HG03025 (cell line): ENCODE results near the gene UBASH3A.

Experiments used
- ATAC-seq: cut with Tn5 transposase; IDR thresholded peaks from one replicate; pipeline ENCODE4 v1.9.1; 2021; ENCODE audit warnings: mild to moderate bottlenecking, moderate library complexity; ENCODE audit not compliant: unreplicated experiment, low FRiP score

Gene UBASH3A

DNA sequence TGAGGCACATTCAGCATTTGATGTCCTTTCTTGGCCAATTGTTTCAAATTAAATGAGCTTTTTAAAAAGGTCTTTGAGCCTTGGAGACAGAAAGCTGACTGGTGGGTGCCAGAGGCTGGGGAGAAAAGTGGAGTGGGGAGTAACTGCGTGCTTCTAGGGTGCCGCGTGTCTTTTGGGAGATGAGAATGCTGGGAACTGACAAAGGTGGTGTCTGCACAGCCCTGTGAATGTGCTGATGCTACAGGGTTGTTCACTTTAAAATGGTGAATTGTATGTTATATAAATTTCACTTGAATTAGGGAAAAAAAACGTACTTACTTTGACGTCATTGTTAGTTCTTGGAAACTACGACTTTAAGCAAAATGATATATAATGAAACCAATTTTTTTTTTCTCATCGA lies 29.2 kb upstream of the UBASH3A start:
- no peak for ATAC-seq

DNA sequence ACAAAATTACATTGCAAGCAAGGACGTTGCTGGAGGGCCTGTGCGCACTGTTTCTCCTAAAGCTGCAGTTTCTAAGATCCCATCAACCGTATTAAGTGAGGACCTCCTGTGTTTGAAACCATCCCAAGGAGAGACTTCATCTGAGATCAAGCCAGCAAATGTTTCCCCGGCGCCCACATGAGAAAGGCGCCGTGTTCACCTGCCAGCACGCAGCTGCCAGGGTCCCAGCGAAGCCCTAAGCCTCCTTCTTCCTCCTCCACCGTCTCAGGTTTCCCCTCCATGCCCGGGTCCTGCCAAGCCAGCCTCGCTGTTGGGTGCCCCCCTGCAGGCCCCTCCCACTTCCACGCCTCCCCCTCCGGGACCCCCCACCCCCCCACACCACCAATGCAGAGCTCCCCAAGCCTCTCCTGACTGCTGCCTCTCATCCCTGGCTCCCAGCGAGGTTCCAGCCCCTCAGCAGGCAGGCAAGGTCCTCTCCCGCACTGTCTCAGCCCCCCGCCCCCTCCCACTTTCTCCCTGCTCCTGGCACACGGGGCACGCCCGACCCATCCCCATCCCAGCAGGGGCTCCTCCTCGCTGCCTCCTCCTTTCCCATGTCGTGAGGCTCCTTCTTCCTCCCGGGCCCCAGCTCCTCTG lies 28.7 kb upstream of the UBASH3A start:
- no peak for ATAC-seq

DNA sequence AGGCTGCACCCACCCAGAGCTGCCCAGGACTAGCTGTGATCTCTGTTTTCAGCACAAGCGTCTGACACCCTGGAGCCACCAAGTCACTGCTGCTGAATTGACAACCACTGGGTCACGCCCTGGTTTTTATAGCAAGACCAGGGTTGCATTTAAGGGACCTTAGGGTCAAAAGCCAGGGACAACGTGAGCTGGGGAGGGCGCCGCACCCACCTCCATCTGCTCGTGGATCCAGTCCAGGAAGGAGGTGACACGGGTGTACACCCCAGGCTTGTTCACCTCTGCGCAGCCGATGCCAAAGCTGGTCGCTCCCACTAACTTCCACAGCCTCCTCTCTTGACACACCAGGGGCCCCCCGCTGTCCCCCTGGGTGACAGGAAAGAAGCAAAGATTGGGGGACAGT lies 28.2 kb upstream of the UBASH3A start:
- no peak for ATAC-seq

DNA sequence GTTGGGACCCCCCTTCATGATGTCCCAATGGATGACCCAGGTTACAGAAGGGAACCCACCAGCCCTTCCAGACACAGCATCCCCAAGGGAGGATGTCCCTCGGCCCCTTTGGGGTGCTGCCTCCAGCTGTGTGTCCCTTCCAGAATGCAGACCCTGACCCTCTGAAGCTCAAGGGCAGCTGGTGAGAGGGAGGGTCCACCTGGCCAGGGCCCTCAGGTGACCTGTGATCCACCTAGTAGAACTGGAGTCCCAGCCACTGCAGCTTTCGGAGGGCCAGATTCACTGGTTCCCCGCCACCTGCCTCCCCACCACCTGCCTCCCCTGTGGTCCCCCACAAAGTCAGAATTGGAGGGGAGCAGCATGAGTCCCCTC lies 27.8 kb upstream of the UBASH3A start:
- no peak for ATAC-seq

DNA sequence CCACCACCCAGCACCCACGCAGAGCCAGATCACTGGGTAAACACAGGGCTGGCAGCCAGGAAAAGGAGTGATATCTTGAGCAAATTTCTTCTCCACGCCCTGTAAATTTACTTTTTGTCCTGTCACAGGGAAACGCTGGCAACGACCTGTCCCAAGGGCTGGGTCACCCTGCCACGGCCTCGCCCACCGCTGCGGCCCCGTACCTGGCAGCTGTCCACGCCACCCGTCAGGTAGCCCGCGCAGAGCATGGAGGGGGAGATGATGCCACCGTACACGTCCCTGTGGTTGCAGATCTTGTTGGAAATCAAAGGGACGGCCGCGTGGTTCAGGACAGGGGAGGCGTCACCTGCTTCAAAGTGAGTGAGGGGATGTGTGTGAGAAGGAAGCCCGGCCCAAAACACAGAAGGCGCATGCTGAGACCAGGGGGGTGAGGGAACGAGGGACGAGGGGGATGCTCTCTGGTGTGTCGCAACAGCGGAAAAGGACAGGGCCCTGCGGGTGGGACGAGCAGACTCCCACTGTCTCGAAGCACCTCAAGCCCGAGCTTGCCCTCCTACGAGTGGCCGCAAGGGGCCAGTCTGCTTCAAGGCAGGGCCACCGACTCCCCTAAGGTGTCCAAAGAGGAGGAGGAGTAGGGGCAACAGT lies 27.2 kb upstream of the UBASH3A start:
- ATAC-seq = no peak

DNA sequence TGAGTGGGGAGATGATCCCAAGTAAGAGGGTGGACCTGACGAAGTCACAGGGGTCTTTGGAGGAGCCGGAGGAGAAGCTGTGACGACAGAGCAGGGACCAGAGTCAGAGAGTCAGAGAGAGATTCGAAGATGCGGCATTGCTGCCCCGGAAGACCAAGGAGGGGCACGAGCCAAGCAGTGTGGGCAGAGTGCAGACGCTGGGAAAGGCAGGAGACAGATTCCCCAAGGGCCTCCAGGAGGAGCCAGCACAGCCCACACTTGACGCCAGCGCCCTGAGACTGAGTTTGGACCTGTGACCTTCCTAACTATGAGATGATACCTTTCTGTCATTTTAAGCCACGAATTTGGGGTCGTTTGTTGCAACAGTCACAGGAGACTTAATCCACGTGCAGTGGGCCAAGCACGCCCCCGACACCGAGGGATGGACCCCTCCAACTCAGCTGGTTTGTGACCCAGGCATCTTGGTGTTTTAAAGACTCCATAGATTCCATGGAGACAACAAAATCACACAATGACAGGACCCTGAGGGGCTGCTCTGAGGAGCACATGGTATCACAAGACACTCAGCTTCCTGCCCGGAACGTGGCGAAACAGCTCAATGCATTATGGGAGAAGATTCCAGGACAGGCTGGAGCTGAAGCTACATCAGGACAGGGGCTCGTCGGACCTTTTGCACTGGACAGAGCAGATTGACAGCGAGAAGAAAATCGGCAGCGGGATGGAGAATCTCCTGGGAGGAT lies 26.3 kb upstream of the UBASH3A start:
- ATAC-seq = no peak

DNA sequence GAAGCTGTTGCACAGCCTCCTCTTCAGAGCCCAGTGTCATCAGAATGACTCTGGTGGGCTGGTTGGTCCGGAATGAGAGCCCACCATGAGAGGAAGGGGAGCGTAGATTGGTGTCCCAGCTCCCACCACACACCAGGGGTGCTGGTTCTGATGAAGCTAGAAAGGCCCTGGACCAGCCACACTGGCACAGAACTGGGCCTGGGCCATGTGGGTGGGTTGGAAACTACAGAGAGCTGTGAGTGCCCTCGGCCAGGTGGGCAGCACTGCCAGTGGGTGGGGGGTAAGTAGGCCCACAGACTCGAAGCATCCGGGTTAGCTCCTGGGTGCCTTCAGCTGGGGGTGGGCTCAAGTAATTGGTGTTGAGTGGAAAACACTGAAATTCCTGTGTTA lies 25.8 kb upstream of the UBASH3A start:
- ATAC-seq = no peak

DNA sequence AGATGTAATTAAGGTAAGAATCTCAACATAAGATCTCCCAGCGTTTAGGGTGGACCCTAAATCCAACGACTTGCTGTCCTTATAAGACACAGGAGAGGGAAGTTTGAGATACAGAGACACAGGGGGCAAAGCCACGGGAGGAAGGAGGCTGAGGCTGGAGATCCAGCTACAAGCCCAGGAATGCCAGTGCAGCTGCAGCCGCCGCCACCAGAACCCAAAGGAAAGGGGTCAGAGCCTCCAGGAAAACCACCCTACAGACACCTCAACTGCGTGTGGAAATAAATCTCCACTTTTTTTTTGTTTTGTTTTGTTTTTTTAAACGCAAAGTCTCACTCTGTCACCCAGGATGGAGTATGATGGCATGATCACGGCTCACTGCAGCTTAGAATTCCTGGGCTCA lies 25.3 kb upstream of the UBASH3A start:
- ATAC-seq = no peak

DNA sequence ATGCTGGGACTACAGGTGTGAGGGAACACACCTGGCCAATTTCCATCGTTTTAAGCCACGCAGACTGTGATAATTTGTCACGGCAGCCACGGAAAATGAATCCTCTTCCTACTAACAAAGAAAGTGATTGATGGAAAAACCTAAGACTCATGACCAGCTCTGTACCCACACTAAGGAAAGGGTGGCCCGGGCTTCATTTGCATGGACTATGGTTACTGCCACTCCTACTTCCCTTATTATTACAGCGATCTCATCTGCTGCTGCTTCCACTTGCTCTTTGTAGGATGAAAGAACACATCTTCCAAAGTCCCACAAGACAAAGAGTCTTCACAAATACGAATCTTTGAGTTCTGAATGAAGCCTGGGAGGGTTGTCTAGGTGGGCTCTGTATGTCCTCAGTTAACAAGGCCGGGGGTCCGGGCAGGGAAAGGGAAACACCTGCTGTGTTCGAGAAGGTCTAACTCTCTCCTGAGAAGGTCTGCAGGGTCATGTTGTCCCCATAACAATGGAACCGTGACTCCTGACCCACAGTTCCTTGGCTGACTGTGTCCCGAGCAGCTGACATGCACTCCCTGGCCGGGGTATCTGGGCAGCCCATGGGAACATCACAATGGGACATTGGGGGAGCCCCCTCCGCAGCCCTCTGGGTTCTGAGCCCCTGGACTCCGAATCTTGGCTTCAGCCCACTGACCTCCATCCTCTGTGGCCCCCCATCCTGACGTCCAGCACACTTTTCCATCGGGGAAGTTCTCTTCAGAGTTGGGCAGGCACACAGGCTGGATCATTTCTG lies 24.1 kb upstream of the UBASH3A start:
- ATAC-seq = no peak

DNA sequence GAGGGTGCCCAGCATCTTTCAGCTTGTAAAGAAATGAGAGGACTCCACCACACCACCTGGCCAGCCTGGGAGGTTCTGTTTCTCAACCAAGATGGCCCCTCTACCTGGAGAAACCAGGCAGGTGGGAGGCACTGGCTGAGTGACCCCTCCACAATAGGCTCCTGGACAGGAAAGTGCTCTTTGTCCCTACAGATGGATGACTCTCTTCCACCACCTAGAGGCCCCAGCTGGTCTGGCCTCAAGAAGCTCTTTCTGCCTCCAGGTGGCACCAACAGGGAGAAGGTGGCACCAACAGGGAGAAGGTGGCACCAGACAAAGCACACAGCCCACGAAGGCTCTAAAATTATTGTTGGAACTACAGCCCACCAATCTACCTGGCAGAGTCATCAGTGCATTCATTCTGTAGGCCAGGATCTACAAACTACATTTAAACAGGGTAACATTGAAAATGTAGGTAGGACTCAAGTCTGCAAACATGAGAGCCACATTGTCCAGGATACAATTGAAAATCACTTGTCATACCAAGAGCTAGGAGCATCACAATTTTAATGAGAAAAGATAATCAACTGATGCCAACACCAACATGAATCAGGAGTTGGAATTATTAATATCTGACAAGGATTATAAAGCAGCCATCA lies 22.2 kb upstream of the UBASH3A start:
- ATAC-seq = no peak

DNA sequence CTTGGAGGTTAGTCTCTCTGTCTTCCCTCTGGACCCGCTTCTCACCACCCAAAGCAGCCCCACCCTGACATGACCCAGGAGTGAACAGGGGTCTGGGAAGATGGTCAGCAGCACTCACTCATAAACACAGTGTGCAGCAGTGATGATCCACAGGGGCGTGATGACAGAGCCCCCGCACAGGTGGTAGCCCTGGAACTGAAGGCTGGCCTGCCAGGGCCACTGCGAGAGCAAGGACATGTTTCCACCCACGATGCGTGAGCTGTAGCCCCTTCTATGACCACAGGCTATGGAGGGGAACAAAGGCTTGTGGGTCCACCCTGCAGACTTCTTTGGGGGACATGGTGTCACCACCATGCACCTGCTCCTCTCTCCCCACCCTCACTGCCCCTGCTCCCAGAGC lies 20.8 kb upstream of the UBASH3A start:
- no peak for ATAC-seq

DNA sequence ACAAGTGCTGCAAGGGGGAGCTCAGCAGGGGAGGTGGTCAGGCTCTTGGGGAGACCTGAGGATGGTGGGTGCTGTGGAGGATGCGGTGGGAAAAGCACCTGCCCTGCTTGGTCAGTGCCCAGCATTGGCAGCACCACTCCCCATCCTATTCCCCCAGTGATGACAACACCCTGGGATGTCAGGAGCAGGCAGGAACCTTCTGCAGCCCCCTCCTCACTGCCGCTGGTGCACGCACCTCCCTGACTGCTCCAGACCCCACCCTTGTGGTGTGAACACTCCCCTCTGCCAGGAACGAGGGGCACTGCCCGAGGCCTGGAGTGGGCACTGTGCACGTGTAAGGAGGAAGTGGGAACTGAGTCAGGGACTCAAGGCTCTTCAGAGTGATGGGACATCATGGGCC lies 20.4 kb upstream of the UBASH3A start:
- ATAC-seq = no peak

DNA sequence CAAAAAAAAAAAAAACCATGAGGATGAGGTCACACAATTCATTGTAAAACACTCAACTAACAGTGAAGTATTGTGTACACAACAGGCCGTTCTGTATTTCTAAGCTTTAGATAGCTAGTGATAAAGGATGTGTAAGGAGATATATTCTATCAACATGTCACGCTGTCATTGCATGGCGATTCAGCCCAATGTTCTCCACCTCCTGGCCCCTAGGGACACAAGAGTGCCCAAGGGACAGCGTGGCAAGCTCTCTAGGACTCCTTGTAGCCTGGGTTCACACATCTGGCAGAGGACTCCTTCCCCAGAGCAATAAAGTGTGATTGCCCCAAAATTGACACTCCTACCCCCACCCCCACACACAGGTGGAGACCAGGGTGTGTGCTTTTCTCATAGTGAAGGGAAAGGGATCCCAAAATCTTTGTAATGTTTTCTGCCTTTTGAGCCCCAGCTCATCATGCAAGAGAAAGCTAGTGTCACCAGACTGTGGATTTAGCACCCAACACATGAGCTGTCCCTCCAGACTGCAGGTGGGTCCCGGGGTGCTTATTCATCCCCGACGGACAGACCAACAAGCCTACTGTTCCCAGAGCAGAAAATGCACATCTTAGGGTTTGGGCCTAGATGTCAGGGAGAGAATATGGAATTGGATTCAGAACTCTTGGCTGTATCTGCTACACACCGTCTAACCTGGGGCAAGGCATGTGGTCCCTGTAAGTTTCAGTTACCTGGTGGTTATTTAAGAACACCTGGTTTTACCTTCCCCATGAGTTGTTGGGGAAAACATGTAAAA lies 19.4 kb upstream of the UBASH3A start:
- no peak for ATAC-seq

DNA sequence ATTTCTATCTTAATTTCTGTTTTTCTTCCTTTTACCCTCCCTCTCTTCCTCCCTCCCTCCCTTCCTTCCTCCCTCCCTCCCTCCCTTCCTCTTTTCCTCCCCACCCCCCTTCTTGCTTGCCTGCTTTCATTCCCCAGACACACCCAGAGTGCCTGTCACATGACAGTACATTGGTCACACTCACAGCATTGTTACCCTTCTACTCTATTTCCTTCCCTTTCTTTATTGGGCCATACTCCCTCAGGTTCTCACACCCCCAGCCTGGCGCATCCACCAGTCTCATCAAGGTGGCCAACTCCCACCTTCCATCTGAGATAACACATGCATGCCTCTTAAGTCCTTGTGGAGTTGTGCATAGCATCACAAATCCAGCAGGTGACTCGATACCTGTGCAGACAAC lies 18.7 kb upstream of the UBASH3A start:
- ATAC-seq = no peak

DNA sequence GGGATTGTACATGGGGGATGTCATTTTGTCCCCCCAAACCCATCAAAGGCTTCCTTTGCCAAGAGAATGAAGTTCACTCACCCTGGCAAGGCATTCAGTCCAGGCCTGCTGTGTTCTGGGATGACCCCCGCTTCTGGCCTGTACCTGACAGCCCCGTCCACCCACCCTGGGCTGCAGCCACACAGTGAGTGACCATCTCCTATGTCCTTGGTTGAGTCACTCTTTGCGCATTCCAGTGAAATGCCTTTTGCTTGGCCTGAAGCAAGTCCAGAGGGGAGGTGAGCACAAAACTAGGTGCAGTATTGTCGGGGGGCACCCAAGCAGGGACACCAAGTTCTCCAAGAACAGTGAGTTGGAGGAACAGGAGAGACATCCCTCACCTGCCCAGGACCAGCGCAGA lies 18.1 kb upstream of the UBASH3A start:
- ATAC-seq = no peak

DNA sequence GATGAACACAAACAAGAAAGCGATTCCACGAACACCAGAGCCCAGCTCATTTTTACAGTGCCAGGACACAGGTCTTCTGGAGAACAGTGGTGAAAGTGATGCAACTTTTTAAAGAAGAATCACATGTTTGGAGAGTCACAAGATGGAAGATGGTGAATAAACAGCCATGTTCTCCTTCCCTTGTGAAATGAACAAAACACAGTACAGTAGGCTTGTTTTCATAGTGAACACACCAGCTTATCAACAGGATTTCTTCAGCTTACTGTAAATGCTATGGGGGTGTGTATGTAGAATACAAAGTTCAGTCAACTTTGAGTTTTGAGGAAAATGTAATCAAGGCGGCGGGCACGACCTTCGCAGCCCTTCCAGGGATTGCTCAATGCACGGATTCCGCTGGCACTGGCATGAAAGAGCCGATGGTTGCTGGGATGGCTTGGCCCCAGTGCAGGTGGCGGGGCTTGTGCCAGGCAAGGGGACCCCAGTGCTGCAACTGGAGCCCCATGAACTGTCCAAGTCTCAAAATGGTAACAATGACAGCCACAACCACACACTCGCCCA lies 17.6 kb upstream of the UBASH3A start:
- ATAC-seq = no peak

DNA sequence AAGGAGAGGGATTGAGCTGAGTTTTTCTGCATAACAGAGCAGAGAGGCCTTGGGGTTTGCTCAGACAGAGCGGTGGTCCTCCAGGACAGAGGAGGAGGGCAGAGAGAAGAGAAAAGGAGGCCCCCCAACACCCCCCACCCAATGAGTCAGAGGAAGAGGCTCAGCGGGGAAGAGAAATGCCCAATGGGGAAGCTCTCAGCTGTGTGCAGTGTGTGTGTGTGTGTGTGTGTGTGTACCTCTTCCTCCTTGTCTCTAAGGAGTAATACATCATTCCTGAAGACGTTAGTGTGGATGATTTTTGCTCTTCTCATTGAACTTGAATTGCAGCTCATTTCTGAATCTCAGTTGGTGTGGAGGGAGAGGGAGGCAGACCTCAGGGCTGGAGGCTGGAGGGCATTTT lies 16.5 kb upstream of the UBASH3A start:
- ATAC-seq = no peak

DNA sequence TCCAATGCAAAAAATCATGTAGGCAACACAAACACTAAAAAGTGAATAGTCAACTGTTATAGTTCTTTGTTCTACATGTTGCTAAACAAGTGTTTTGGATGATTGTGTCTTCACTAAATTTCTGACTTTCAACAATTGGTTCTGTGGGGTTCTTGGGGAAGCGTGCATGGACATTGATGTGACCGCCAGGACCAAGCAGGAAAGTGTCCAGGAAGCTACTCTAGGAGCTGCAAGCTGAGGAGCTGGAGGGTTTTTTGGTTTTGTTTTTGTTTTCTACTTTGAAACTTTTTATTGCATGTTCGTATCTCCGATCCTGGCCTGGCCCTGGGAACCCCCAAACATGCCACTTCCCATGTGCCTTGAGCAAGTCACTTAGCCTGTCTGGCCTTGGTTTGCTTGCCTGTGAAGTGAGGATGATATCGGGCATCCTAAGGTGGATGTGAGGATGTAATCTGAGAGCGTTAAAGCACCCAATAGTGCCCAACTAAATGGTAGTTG lies 15.8 kb upstream of the UBASH3A start:
- ATAC-seq = no peak

DNA sequence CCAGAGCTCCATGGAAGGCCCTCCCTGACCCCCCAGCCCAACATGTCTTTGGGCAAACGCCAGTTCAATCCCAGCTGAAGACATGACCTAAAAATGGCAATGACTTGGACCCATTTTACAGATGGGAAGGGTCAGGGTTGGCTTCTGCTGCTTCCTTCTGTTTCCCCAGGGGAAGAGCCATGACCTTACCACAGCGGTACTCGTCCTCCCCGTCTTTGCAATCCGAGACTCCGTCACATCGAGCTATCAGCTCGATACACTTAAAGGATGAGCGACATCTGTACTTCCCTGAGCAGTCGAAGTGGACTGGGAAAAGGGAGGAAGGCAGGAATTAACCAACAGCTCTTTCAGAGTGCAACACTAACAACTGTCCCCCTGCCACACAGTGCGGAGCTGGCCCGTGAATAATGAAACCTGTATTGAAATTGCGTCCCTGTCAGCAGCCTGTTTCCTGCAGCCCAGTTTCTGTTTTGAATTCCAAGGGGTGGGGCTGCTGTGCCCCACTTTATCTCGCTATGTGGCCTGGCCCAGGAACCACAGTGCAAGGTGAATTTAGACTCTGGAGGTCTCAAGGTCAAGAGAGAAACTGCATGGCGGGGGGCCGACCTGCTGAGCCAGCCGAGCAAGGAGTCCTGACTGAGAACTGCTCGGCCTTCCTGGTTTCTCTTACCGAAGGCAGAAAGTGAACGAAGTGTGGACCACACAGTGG lies 14.8 kb upstream of the UBASH3A start:
- no peak for ATAC-seq
